ENCODE measurements around the gene TYROBP. TPM values are rescaled to one million over a fixed set of nuclear protein-coding genes. Genes with fewer than 3 reads are reported as not detected.

The TYROBP gene
- total and polyA plus RNA-seq, 9 donors = 9.2 to 135 (median 36.7) TPM

GRCh38 chr19:35932291-35932936 lies 24.3 kb upstream of the TYROBP start:
- no peaks in the 10 kb centered on the region for H3K36me3 ChIP-seq
- DNase-seq = no peak
- H3K9me3 ChIP-seq = no peaks in the 10 kb centered on the region
- TF ChIP-seq POLR2A (IDR thresholded peaks at IDR 0.05) (no peak), CTCF (IDR thresholded peaks at IDR 0.05) (no peak), EP300 (IDR thresholded peaks at IDR 0.05) (no peak)
- 47 to 52% (median 49%) methylated on average over 7 of the region's 7 CpGs for WGBS, 3 donors
- H3K4me3 ChIP-seq = no peak overlapping the region
- H3K4me1 ChIP-seq (ENCODE audit: insufficient read depth) = peaks cover 3% of the 10 kb centered on the region
- H3K27me3 ChIP-seq = no peaks in the 10 kb centered on the region
- no peak overlapping the region for H3K27ac ChIP-seq
- intact Hi-C loops (cut with DNase I) = loop anchor here (2.0 to 10.0 kb wide), 6 partner anchors 35 to 238 kb away; partner anchors contain the start of gene ARHGAP33 (in 1 of the 4)

DNA sequence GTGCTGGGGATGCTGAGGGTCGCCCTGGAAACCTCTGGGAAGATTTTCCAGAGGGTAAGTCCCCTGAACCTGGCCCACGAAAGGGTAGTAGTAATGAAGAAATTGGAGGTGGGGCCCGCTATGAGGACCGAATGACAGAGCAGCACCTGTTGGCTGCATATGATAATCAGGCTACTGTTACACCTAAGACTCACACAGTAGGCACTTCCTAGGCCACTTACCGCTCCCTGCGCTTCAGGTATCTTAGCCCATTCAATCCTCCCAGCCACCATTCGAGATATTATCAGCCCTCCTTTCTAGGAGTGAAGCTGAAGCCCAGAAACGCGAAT lies 23.7 kb upstream of the TYROBP start:
- no peak for DNase-seq
- peak overlapping the region in 1 of 2 donors; percentile 42 for H3K27ac ChIP-seq
- peaks cover 1% of the 10 kb centered on the region for H3K4me1 ChIP-seq (ENCODE audit: insufficient read depth)
- H3K4me3 ChIP-seq = no peak overlapping the region
- intact Hi-C loops (cut with DNase I) = loop anchor here (2.0 to 10.0 kb wide), 6 partner anchors 35 to 237 kb away; partner anchors contain the start of gene ARHGAP33 (in 1 of the 4)
- no peaks in the 10 kb centered on the region for H3K36me3 ChIP-seq
- no peaks in the 10 kb centered on the region for H3K9me3 ChIP-seq
- no peak for TF ChIP-seq POLR2A (IDR thresholded peaks at IDR 0.05)
- TF ChIP-seq EP300 (IDR thresholded peaks at IDR 0.05) = no peak
- TF ChIP-seq CTCF (IDR thresholded peaks at IDR 0.05) = no peak
- WGBS, 3 donors = 2 to 5% (median 3%) methylated on average over 9 of the region's 9 CpGs
- H3K27me3 ChIP-seq = no peaks in the 10 kb centered on the region

- Histone ChIP-seq H3K9me3 (no peaks in the 10 kb centered on the region), H3K27ac (peak overlapping the region; percentile 29 to 66), H3K4me1 (ENCODE audit: insufficient read depth) (peaks cover 1% of the 10 kb centered on the region), H3K4me3 (no peak overlapping the region), H3K27me3 (no peaks in the 10 kb centered on the region), H3K36me3 (no peaks in the 10 kb centered on the region)
- TF ChIP-seq POLR2A (IDR thresholded peaks at IDR 0.05) (peak; percentile 50), EP300 (IDR thresholded peaks at IDR 0.05) (no peak), CTCF (IDR thresholded peaks at IDR 0.05) (peak; percentile 73 to 98 (median 97))
- 0% methylated on average over 47 of the region's 47 CpGs for WGBS, 3 donors
- DNase-seq = peak; percentile 99
- intact Hi-C loops (cut with DNase I) = loop anchor here (5.0 to 10.0 kb wide), 5 partner anchors 34 to 237 kb away; partner anchors contain the start of gene ARHGAP33 (in 1 of the 4)
These were observed 23.2 kb upstream of the TYROBP start for GRCh38 chr19:35931161-35931873.

GRCh38 chr19:35929876-35930275 lies 21.8 kb upstream of the TYROBP start:
- Histone ChIP-seq H3K9me3 (peaks cover 0 to 5% of the 10 kb centered on the region in 2 donors), H3K27me3 (no peaks in the 10 kb centered on the region), H3K27ac (no peak overlapping the region), H3K4me3 (no peak overlapping the region), H3K36me3 (no peaks in the 10 kb centered on the region), H3K4me1 (ENCODE audit: insufficient read depth) (no peaks in the 10 kb centered on the region)
- intact Hi-C loops (cut with DNase I) = loop anchor here (5.0 to 10.0 kb wide), 6 partner anchors 33 to 235 kb away; partner anchors contain the start of gene ARHGAP33 (in 1 of the 4)
- DNase-seq = no peak
- no peak for TF ChIP-seq CTCF (IDR thresholded peaks at IDR 0.05)
- no peak for TF ChIP-seq EP300 (IDR thresholded peaks at IDR 0.05)
- TF ChIP-seq POLR2A (IDR thresholded peaks at IDR 0.05) = no peak
- 68 to 79% (median 71%) methylated on average over 2 of the region's 2 CpGs for WGBS, 3 donors
